GM18861 (cell line): ENCODE results near the gene SMCO2.

Experiments used
- ATAC-seq: cut with Tn5 transposase; IDR thresholded peaks from one replicate; pipeline ENCODE4 v1.9.1; 2021; ENCODE audit not compliant: unreplicated experiment

Gene SMCO2

GRCh38 chr12:27549236-27549800 lies 102.8 kb downstream of the SMCO2 start:
- no peak for ATAC-seq

GRCh38 chr12:27549801-27550652 lies 103.5 kb downstream of the SMCO2 start:
- no peak for ATAC-seq

- ATAC-seq = no peak
Measured at GRCh38 chr12:27550653-27550975, 104.1 kb downstream of the SMCO2 start.

- no peak for ATAC-seq
Measured at GRCh38 chr12:27551172-27551840, 104.8 kb downstream of the SMCO2 start.
